IPS-NIHi7 (cell line): Measurements from ENCODE around the gene ARHGAP26.

Experiments used
- DNase-seq: peaks from one replicate; pipeline ENCODE4 v3.0.0; 2012; ENCODE audit warnings: mixed read lengths; ENCODE audit errors: extremely low spot score

ARHGAP26 gene

DNA sequence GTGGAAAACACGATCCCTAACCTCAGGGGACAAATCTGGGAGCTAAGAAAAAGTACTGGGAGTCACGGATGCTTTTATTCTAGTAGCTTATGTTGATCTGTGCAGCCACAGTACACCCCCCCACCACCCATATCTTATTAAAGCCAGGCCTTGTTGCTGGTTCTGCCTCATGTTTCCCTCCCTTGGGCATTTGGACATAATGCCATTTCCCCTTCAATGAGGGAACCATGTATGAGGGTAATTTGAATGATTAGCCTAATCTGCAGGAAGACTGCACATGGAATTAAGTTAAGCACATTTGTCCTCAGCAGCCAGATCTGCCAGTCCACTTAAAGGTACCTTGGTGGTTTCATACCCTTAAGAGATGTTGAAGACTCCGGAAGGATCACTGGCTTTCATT lies 102.0 kb downstream of the ARHGAP26 start:
- DNase-seq = no peak

DNA sequence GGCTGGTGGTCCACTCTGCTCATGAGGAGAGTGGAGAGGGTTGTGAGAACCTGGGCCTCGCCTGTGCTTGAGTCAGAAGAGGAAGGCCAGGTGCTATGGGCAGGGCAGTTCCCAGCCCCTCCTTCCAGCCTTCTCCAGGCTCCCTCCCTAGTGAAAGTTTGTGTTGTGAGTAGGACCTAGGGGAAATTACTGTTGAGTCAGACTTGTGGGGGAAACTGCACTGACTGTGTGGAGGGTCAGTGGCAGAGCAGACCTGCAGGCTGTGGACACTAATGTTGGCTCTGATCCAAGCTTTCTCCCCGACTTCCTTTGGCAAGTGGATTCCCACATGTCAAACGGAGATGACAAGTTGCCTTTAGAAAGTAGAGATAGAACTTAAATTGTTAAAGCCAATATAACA lies 102.6 kb downstream of the ARHGAP26 start:
- peak; percentile 33 for DNase-seq

DNA sequence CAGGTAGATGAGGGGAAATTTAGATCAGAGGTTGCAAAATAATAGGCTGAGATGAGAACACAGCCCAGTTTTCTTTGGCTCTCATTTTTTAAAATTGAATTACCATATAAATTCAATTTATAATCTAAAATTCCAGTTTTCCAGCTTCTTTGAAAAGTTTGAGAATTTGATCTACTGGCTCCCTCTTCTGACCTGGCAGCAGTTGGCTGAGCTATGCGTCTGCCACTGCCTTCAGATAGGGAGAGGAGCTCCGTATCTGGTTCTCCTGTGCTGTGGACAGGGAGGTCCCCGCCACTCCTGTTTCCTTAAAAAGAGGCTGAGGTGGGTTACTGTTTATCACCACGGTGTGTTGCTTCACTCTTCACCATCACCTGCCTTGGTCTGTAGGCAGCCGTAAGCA lies 103.7 kb downstream of the ARHGAP26 start:
- DNase-seq = no peak

DNA sequence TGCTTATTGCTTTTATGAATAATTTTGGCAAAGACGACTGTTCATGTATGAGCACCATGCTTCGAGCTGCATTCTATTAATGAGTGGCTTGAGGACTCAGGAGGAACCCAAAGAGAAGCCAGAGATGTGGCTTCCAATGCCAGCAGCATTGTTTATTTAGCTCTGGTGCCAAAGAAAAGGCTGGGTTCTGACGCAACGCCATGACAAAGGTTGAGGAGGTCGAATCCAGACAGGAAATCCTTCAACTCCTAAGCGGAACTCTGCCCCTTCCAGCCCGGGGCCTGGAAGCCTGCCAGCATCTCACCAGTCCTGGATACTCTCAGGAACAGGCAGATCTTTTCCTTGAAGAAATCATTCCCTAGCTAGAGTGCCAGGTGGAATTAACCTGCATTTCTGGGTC lies 104.4 kb downstream of the ARHGAP26 start:
- DNase-seq = no peak

DNA sequence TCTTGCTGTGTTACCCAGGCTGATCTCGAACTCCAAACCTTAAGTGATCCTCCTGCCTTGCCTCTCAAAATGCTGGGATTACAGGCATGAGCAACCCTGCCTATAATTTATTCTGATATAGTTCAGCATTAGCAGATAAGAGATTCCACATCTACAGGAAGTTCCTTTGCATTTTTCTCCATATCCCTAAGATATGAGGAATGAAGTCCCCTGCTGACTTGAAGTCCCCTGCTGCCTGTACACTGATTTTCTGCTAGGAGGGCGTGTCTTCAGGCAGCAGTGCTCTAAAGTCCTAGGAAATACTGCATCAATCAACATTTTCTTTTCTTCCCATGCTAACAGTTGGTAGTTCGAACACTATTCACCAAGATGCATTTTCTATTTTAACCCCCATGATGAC lies 105.8 kb downstream of the ARHGAP26 start:
- DNase-seq = no peak

DNA sequence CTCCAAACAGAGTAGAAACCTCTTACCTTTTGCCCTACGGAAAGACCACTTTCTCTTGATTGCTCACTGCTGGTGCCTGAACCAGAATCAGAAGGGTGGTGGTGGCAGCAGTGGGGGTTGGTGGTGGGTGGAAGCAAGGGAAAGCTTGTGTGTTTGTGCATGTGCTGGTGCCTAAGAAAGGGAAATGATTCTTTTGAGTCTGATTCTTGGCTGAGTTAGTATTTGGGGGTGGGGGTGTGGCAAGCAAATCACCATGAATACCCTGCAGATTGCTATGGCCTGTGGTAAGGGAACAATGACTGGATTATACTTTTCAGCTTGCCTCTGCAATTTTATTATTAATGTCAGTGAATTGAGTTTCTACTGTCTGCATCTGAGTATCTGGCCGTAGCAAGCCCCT lies 106.6 kb downstream of the ARHGAP26 start:
- DNase-seq = no peak

DNA sequence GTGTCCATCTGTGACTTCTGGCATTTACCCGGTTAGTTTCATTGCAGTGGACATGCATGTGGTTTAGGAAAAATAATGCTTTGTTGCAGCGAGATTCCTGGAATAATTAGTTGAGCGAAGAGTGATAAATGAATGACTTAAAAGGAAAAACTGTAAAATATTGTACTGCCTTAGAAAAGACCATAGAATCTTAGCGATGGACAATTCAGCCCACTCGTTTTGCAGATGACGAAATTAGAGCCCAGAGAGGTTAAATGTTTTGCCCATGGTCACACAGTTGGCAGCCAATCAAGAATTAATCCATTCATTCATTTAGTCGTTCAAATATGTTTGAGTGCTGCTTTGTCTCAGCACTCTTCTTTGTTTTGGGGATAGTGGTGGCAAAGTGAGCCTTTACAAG lies 107.9 kb downstream of the ARHGAP26 start:
- no peak for DNase-seq

DNA sequence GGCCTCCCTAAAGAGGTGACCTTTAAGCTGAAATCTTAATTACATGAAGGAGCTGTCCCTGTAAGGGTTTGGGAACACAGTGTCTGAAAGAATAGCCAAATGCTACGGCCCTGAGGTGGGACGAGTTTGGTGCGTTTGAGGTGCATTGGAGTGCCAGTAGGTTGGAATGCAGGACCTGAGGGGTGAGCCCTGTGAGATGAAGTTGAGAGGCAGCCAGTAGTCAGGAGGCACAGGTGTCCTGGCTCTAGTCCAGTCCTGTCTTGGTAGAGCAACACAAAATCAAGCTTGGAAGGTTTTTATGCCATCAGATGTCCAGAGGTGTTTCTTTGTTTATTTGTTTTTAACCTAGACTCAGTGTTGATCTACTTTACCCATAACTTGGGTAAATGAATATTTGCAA lies 108.5 kb downstream of the ARHGAP26 start:
- DNase-seq = no peak

DNA sequence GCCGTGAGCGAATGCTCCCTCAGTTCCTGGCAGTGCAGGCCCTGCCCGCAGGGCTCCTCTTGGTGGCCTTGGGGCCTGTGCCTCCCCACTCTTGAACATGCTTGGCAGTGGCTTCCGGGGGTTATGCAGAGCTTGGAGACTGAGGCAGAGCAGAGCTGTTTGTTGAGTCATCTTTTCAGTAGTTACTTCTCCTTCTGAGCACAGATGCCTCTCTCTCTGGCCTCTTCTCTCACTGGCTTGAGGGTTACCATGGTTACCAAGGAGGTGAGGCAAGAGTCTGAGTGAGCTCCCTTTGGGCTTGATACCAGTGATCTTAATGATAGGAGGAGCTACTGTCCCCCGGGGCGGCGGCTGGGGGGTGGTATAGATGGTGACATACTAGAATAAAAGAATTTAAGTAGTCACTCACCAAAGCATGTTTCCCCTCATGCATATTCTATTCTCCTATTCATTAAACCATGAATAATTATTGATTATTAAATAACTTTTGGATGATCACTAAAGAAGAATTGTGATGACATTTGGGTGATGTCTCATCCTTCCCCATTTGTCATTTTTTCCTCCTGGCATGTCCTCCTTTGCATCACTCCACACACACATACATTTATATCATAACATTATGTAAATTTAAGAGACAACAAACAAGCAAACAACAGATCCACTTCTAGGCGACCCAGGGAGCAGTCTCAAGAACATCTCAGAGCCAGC lies 111.1 kb downstream of the ARHGAP26 start:
- peak; percentile 68 for DNase-seq

DNA sequence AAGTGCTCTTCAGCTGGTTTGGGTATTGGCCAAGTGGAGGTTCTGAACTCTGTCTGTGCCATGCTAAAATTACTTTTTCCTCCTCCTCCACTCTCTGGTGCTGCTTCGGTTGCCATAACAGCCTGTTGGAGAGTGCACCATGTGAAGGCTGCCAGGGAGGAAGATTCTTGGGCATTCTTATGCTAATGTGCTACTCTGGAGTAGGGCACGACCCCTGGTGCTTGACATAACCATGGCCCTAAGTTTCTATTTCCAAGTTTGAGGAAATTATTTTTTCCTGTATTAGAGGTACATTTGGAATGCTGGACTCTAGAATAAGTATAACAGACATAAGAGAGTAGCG lies 111.6 kb downstream of the ARHGAP26 start:
- no peak for DNase-seq

DNA sequence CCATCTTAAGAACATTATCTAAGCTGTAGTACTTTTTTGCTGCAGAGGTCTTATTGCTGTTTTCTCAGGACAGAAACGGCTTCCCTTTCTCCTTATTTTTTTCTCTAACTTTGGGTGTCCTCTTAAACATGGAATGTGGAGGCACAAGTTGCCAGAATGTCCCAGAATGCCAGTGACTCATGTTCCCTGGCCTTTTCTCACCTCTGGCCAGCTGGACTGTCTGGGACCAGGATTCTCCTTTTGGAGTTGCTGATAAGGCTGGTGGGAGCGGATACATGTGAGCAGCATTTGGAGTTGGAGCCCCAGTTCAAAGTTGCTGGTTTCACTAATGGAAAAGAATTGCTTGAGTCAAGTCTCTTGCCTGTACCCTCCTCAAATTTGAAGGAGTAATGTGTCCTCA lies 112.8 kb downstream of the ARHGAP26 start:
- no peak for DNase-seq

DNA sequence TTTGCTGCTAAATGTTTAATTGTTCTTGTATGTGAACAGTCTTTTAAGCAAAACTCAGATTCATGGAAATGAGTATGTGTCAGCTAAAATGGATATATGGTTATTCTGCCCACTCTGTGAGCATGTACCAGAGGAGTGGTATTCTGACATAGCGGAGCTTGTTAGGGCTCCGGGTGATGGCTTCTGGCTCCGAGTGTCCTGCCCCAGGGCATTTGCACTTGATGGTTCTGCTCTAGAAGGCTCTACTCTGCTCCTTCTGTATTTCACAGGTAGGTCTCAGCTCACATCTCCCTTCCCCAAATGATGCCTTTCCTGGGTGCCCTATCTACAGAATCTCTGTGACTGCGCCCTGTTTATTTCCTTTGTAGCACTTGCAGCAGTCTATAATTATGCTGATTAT lies 113.3 kb downstream of the ARHGAP26 start:
- no peak for DNase-seq

DNA sequence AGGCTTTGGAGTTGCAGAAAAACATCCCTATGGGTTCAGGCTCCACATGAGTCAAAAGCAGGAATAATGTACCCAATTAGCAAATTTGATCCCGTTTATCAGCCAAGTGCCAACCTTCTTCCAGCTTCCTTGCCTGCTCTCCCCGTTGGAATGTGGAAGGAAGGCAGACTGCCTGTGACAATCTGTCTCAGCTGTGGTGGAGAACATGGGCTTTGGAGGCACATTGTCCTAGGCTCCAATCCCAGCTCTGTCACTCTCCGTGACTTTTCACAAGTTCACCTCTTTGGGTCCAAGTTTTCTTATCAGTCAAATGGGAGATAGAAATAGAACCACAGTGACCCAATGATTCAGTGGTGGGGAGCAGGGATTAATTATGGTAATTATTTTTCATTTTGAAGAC lies 113.9 kb downstream of the ARHGAP26 start:
- DNase-seq = no peak

DNA sequence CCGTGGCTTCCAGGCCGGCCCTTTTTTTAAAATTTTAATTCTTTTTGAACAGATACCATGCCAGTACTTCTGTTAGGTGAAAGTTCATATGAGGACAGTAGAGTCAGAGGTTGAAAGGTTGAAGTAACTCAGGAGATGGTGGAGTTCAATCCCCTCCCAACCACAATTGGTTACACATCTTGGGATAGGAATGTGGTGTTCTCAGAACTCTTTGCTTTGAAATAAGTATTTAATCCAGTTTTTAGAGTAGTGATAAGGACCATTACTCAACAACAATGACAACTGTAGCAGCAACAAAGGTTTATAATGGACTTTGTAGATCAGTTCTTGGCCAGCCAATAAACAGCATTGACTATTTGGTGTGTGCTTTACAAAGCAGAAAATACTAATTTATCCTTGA lies 116.0 kb downstream of the ARHGAP26 start:
- no peak for DNase-seq

DNA sequence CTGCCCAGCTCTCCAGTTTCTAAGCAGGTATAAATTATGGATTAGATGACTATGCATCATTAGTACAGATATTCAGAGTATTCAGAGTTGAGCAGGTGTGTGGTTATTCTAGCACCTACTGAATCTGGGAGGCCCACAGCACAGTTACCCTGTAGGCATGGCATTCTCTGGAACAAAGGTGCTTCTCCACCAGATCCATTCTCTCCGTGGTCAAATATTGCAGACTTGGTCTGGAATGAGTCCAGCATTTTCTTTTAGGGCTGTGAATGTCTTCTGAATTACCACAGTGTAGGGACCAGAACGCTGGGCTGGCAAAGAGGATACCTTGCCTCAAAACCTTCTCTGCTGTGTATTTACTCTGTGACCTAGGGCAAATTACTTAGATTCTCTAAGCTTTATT lies 116.8 kb downstream of the ARHGAP26 start:
- no peak for DNase-seq

DNA sequence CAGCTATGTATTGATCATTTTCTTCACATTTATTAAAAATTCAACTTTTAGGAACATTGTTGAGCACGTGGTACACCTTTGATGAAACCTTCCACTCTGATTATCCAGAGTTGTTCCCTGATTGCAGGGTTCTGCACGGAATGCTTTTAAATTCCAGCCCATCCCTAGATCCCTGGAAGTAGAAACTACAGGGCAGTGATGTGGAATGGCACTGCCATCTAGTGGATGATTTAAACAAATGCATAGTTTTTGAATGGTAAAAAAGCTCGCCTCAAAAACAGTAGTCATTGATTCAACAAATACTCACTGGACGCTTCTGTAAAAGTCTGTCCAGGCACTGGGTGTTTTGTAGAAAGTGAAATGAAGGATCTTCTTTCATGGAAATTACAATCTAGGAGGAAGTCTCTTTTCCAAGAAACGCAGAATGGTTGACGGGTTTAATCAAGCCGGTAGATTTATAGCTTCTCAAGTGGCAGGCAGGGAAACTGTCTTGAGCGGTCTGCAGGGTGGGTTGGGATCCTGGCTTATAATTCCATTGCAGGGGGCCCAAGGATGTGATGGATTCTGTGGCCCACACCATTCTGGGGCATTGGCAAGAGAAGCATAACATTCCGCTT lies 118.4 kb downstream of the ARHGAP26 start:
- DNase-seq = peak; percentile 69

DNA sequence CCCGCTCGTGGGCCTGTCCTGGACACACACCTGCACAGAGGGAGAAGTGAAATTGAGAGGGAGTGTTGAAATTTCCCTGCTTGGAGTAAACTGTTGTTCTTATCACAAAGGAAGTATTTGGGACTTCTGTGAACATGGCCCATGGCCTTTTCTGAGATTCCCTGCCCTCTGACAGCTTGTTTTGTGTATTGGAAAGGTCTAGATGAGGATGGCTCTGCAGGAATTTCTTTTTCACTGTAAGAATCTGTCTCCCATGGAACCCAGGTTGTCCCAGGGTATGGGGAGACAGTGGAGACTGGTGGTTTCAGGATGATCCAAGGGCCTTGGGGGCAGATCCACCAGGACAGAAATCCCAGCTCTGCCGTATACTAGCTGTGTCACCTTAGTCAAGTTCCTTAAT lies 121.8 kb downstream of the ARHGAP26 start:
- DNase-seq = no peak

DNA sequence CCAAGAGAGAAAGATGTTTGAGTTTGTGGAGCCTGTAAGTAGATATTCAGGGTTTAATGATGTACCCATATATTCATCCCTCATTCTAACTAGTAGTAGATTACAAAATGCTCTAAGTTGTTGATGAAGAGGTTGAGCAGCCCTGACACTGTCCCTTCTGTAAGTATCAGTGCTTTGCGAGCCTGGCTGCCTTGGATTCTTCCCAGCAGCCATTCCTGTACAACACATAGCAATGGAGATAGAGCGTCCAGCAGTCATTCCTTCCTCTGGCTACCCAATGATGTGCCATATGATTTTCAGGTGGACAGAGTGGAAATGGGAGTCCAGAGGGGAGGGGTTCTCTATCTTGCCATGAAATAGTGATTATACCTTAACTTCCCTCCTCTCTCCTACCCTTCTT lies 124.1 kb downstream of the ARHGAP26 start:
- DNase-seq = no peak

DNA sequence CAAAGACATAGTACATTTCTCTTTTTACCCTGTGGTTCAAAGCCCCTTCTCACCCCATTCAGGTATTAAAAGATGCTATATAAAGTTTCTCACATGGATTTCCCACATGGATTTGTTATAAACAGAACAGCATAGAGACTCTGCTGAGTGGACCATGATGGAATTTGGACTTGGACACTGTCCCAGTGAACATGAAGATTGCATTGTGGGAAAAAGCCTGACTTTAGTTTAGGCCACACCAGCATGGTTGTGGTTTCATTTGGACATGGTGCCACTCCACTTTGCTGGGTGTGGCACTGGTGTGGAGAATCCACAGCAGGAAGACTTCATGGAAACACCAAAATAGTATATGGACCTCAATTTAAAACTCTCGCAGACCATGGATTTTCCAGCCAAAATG lies 124.6 kb downstream of the ARHGAP26 start:
- DNase-seq = no peak

DNA sequence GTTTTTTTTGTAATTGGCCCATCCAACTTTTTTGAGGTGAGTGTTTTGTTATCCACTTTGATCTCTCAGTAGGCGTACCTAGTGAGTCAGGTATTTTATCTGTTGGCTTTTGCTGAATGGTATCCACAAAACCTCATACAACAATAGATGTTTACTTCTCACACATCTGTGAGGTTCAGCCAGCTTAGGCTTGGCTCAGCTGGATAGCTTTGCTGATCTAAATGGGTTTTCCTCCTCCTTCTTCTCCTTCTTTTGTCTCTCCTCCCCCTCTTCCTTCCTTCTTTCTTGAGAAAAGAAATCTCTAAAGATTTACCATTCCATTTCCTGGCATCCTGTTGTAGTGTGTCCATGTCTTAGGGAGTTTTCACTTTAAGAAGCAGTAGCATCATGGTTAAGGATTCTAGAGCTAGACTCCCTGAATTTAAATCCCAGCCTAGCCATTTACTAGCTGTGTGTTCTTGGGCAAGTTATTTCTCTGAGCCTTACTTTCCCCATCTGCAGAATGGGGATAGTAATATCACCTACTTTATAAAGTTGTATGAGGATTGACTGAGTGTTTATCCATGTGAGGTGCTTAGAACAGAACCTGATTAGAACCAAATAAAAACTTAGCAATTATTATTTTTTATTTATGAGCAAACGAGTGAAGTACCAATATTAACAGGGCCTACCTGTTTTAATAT lies 126.3 kb downstream of the ARHGAP26 start:
- peak; percentile 50 for DNase-seq

DNA sequence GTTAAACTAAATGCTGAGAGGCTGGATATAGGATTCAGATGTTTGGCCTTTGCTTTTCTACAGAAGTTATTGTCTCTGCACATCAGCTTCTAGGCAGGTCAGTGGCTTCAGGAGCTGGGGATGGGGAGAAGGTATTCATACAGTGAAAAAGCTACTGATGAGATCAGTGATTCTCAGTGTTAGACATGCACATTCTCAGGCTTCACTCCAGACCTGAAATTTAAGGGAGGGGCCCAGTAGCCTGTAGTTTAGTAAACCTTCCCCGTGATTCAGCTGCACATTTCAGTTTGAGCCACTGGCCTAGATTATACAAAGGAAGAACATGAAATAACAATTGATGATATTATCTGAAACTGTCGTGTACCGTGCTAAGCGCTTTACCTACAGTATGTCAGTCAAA lies 127.2 kb downstream of the ARHGAP26 start:
- no peak for DNase-seq

DNA sequence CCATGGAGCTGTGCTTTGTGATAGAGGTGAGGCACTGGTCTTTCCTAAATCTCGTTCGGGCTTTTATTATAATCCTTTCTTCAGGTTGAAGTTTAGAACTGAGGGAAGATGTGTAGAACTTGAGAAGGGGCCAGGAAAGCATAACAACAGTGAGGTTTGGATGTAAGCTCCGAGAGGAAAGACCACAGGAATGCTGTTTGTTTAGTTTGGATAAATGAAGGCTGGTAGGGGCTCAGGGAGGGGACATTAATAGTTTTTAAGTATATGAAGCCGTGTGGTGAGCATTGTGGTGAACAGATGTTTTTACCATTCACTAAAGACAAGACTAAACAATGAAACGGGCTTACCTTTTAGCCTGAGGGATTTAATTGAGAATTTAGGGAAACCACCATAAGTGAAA lies 130.8 kb downstream of the ARHGAP26 start:
- DNase-seq = no peak

DNA sequence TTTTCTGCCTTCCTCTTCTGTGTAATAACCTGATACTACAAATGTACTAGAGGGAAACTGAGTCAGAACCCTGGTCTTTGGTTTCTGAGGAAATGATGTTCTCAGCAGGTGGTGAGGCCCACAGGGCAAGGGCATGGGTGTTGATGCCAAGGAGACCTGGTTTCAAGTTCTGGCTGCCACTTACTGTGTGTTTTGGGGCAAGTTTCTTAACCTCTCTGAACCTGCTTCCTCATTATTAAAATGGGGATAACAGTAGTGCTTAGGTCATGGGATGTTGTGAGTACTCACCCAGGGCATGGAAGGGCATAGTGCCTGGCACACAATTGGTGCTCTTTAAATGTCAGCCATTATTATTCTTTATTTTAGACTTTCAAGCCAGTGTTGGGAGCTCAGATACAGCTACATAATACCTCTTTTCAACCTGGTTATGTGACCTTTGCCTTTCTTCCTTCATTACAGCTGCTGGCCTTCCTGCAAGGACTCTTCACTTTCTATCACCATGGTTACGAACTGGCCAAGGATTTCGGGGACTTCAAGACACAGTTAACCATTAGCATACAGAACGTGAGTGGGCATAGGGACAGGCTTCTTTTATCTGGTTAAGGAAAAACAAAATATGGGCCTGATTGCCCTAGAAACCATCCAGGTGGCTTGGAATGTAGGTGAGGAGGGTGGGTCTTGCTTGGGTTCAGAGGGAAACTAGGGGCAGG lies 131.5 kb downstream of the ARHGAP26 start:
- no peak for DNase-seq
